Breast epithelium (tissue), 4 donors: Measurements from ENCODE around the gene TMPRSS13. TPM values are rescaled to one million over a fixed set of nuclear protein-coding genes. Genes with fewer than 3 reads are reported as not detected.

Source experiments
- DNase-seq, 2 donors: peaks; one replicate each; pipeline ENCODE4 v3.0.0-alpha.2; 2019; ENCODE audit warnings: low spot score in 2 of 2
- H3K27ac ChIP-seq, 2 donors: fragments of 200-600 bp; sonication (generic) in 1 of 2; one replicate each; pipeline ENCODE4 v1.5.1; 2016 to 2019; ENCODE audit warnings: mild to moderate bottlenecking in 1 of 2
- H3K27me3 ChIP-seq, 2 donors: fragments of 200-600 bp; sonication (generic) in 1 of 2; one replicate each; pipeline versions ENCODE4 v1.5.1 to v1.6.0; 2017 to 2019; ENCODE audit warnings: control low read depth in 1 of 2, mild to moderate bottlenecking in 1 of 2
- H3K36me3 ChIP-seq: fragments of 200-600 bp; one replicate; pipeline ENCODE4 v1.5.1; 2019
- H3K4me1 ChIP-seq, 2 donors: fragments of 200-600 bp; sonication (generic); one replicate each; pipeline ENCODE4 v1.5.1; 2016 to 2019; ENCODE audit warnings: control low read depth in 1 of 2
- H3K4me3 ChIP-seq, 3 donors: fragments of 200-600 bp; sonication (generic); 1 replicate in 2 of 3; 2 replicates in 1 of 3; pipeline ENCODE4 v1.5.1; 2016 to 2019; ENCODE audit warnings: mild to moderate bottlenecking in 3 of 3, moderate library complexity in 2 of 3
- H3K9me3 ChIP-seq, 2 donors: fragments of 200-600 bp; sonication (generic) in 1 of 2; one replicate each; pipeline ENCODE4 v1.5.1; 2016 to 2019; ENCODE audit warnings: control low read depth in 1 of 2
- POLR2A ChIP-seq: fragments of 450-650 bp; IDR thresholded peaks from one replicate; pipeline ENCODE4 v1.6.1; 2016; ENCODE audit warnings: antibody characterized with exemption, mild to moderate bottlenecking, moderate library complexity
- POLR2AphosphoS5 ChIP-seq, 3 donors: sonication (generic); formaldehyde crosslinking; IDR thresholded peaks; one replicate each; pipeline ENCODE4 v1.6.1; 2017; ENCODE audit warnings: antibody characterized with exemption in 3 of 3
- intact Hi-C: fragments of 100-400 bp; cut with DNase I; formaldehyde crosslinking; loops from one replicate; pipeline ENCODE4 v1.15.1; 2023; ENCODE audit warnings: low total_unique reads
- total RNA-seq, 3 donors: library from RNA; depleted of rRNA; stranded (reverse); fragments of >200 nt; gene quantifications; one replicate each; pipeline ENCODE4 v1.1.0, GENCODE V29; 2016
- TF ChIP-seq, protein P1 (sequence below), 3 donors: fragments of 450-650 bp; IDR thresholded peaks; one replicate each; pipeline ENCODE4 v1.5.1; 2016 to 2017; ENCODE audit warnings: antibody characterized with exemption in 3 of 3, mild to moderate bottlenecking in 3 of 3, moderate library complexity in 3 of 3

The TMPRSS13 gene
- total RNA-seq, 3 donors from 2014 or later = 0.32 to 34.0 (median 12.5) TPM

DNA sequence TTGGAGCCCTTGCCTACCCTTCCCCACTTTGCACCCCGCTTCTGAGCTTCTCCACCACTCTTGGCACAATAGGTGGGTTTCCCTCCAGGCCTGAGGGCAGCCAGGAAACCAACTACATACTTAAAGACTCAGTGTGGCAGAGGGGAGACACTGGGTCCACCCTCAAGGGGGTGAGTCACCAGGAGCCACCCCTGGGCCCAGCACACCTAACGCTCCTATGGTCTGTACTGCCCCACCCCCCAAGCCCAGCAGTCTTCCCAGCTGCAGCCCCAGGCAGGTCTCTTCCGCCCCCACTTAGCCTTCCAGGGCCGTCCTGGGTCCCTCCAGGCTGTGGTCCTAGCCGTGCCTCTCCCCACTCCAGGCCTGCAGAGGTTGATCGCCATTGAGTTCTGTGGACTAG, 3.2 kb upstream of the TMPRSS13 start:
- no peaks in the 10 kb centered on the region for H3K27me3 ChIP-seq
- no peak for TF ChIP-seq POLR2AphosphoS5 (IDR thresholded peaks at IDR 0.05)
- TF ChIP-seq, protein P1, sequence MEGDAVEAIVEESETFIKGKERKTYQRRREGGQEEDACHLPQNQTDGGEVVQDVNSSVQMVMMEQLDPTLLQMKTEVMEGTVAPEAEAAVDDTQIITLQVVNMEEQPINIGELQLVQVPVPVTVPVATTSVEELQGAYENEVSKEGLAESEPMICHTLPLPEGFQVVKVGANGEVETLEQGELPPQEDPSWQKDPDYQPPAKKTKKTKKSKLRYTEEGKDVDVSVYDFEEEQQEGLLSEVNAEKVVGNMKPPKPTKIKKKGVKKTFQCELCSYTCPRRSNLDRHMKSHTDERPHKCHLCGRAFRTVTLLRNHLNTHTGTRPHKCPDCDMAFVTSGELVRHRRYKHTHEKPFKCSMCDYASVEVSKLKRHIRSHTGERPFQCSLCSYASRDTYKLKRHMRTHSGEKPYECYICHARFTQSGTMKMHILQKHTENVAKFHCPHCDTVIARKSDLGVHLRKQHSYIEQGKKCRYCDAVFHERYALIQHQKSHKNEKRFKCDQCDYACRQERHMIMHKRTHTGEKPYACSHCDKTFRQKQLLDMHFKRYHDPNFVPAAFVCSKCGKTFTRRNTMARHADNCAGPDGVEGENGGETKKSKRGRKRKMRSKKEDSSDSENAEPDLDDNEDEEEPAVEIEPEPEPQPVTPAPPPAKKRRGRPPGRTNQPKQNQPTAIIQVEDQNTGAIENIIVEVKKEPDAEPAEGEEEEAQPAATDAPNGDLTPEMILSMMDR (IDR thresholded peaks at IDR 0.05) = no peak
- no peak for TF ChIP-seq POLR2A
- no peaks in the 10 kb centered on the region for H3K36me3 ChIP-seq
- intact Hi-C loops = no loop called here
- H3K9me3 ChIP-seq = no peaks in the 10 kb centered on the region
- no peaks in the 10 kb centered on the region for H3K4me1 ChIP-seq
- peak in 1 of 2 donors; percentile 45 for DNase-seq
- no peak overlapping the region for H3K27ac ChIP-seq
- no peak overlapping the region for H3K4me3 ChIP-seq

DNA sequence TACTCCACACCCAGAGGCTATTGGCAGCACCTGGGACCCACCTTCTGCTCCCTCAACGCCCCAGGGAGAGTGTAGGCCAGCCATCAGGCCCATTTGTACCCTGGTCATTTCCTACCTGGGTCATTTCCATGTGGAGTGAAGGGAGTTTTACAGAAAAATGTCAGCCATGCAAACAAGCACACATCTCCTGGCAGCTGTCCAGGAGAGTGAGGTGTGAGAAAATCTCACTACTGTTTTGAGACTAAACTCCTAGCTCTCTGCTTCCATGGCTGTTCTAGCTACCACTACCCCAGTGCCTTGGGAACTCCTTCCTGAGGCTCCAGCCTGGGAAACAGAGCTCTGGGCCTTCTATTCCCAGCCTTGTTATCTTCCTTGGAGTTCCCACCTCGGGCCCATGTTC, 2.8 kb upstream of the TMPRSS13 start:
- DNase-seq = peak in 1 of 2 donors; percentile 33
- no peaks in the 10 kb centered on the region for H3K36me3 ChIP-seq
- TF ChIP-seq POLR2AphosphoS5 (IDR thresholded peaks at IDR 0.05) (no peak), POLR2A (no peak)
- TF ChIP-seq, protein P1 (IDR thresholded peaks at IDR 0.05) = no peak
- H3K4me3 ChIP-seq = no peak overlapping the region
- intact Hi-C loops = no loop called here
- no peaks in the 10 kb centered on the region for H3K4me1 ChIP-seq
- no peaks in the 10 kb centered on the region for H3K9me3 ChIP-seq
- no peak overlapping the region for H3K27ac ChIP-seq
- no peaks in the 10 kb centered on the region for H3K27me3 ChIP-seq

DNA sequence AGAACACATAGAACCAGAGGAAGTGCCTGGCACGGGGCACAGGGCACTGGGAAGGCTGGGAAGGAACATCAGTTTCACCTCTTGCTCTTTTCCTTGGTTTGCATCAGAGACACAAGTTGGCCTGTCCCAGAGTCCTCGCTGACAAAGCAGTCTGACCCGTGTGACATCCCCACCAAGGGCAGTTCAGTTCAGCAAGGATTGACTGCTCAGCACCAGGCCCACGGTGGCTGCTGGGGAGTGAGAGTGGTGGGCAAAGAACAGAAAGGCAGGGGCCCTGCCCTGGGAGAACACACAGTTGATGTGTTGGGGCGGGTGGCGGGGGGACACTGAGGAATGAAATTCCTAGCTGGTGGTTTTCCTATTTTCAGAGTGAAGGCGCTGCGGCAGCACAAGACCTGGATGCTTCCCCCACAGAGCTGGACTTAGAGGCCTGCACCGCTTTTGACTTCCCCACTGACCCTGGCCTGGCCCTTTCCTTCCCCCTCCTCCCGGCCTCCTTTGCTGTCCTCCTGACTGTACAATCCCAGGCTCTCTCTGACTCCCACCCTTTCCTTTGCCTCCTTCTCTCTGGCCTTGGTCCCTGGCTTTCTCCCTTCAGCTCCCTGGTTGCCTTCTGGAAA, 2.2 kb upstream of the TMPRSS13 start:
- Histone ChIP-seq H3K4me3 (no peak overlapping the region), H3K36me3 (no peaks in the 10 kb centered on the region), H3K9me3 (no peaks in the 10 kb centered on the region), H3K27ac (no peak overlapping the region), H3K4me1 (no peaks in the 10 kb centered on the region), H3K27me3 (no peaks in the 10 kb centered on the region)
- intact Hi-C loops = no loop called here
- DNase-seq = peak in 1 of 2 donors; percentile 46
- TF ChIP-seq POLR2A = no peak
- TF ChIP-seq, protein P1 (IDR thresholded peaks at IDR 0.05) = no peak
- no peak for TF ChIP-seq POLR2AphosphoS5 (IDR thresholded peaks at IDR 0.05)

DNA sequence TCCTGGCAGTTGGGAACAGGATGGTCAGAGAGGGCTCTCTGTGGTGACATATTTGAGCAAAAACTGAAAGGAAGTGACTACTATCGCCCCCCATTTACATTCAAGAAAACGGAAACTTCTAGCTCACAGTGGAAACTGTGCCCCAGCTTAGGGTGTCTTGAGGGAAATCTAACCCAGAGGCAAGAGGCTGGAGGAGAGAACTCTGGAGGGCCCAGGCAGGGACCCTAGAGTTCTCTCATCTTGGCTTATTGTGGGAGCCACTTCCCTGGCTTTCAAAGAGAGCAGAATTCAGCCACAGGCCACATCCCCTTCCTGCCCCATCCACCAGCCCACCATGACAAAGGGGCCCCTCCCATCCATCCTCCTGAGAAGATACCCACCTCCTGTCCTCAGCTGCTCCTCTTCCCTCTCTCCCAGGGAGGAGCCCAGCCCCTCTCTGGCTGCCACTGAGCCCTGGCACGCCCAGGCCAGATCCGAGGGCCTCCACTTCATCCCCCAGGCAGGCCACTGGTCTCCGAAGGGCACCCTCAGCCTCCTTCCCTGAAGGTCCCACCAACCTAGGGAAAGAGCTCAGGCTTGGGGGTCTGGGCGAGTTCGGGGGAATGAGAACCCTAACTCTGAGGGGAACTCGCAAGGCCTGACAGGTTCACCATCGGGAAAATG, 1.6 kb upstream of the TMPRSS13 start:
- intact Hi-C loops = no loop called here
- Histone ChIP-seq H3K9me3 (no peaks in the 10 kb centered on the region), H3K27ac (peak overlapping the region; percentile 40 to 92), H3K27me3 (no peaks in the 10 kb centered on the region), H3K36me3 (no peaks in the 10 kb centered on the region), H3K4me1 (no peaks in the 10 kb centered on the region), H3K4me3 (no peak overlapping the region)
- TF ChIP-seq, protein P1 (IDR thresholded peaks at IDR 0.05) = no peak
- DNase-seq = peak in 1 of 2 donors; percentile 43

GRCh38 chr11:117929916-117930570, 841 bp upstream of the TMPRSS13 start:
- no peak for TF ChIP-seq POLR2AphosphoS5 (IDR thresholded peaks at IDR 0.05)
- Histone ChIP-seq H3K36me3 (no peaks in the 10 kb centered on the region), H3K27me3 (no peaks in the 10 kb centered on the region), H3K9me3 (no peaks in the 10 kb centered on the region), H3K4me3 (no peak overlapping the region), H3K4me1 (no peaks in the 10 kb centered on the region), H3K27ac (peak overlapping the region; percentile 92 to 95)
- intact Hi-C loops = no loop called here
- DNase-seq = peak in 1 of 2 donors; percentile 22
